ENCODE measurements around the gene COQ9.
"Not testable (repeated sequence)": the region's sequence is repeated elsewhere in the genome, so short reads cannot be mapped to it uniquely, and the experiment has no call there.

COQ9 gene

GRCh38 chr16:57426356-57426755 lies 20.9 kb upstream of the COQ9 start:
- DNase-seq (ENCODE audit: low read depth in 2 of 2), result no peak

- DNase-seq (ENCODE audit: low read depth in 2 of 2), result no peak
Measured at GRCh38 chr16:57427307-57427706, 20.0 kb upstream of the COQ9 start.

GRCh38 chr16:57427824-57428223 lies 19.5 kb upstream of the COQ9 start:
- no peak for DNase-seq (ENCODE audit: low read depth in 2 of 2)

- DNase-seq (ENCODE audit: low read depth in 2 of 2), result no peak
Measured at GRCh38 chr16:57430955-57431354, 16.3 kb upstream of the COQ9 start.

- no peak for DNase-seq (ENCODE audit: low read depth in 2 of 2)
Measured at GRCh38 chr16:57432505-57432904, 14.8 kb upstream of the COQ9 start.

GRCh38 chr16:57432989-57433388 lies 14.3 kb upstream of the COQ9 start:
- DNase-seq (ENCODE audit: low read depth in 2 of 2), result no peak

GRCh38 chr16:57434003-57434402 lies 13.3 kb upstream of the COQ9 start:
- no peak for DNase-seq (ENCODE audit: low read depth in 2 of 2)

- DNase-seq (ENCODE audit: low read depth in 2 of 2), result no peak
Measured at GRCh38 chr16:57435838-57436237, 11.4 kb upstream of the COQ9 start.

- DNase-seq (ENCODE audit: low read depth in 2 of 2), result not testable (repeated sequence)
Measured at GRCh38 chr16:57439947-57440346, 7.3 kb upstream of the COQ9 start.

GRCh38 chr16:57440551-57440950 lies 6.7 kb upstream of the COQ9 start:
- DNase-seq (ENCODE audit: low read depth in 2 of 2), result not testable (repeated sequence)

- no peak for DNase-seq (ENCODE audit: low read depth in 2 of 2)
Measured at GRCh38 chr16:57444711-57445110, 2.6 kb upstream of the COQ9 start.

- no peak for DNase-seq (ENCODE audit: low read depth in 2 of 2)
Measured at GRCh38 chr16:57445510-57445909, 1.8 kb upstream of the COQ9 start.

GRCh38 chr16:57446531-57447185 lies 621 bp upstream of the COQ9 start:
- no peak for DNase-seq (ENCODE audit: low read depth in 2 of 2)

- DNase-seq (ENCODE audit: low read depth in 2 of 2), result no peak
Measured at GRCh38 chr16:57452021-57452420, 4.7 kb downstream of the COQ9 start.

- peak; percentile 55 for DNase-seq (ENCODE audit: low read depth in 2 of 2)
Measured at GRCh38 chr16:57462209-57462977, 15.1 kb downstream of the COQ9 start, which contains the start of gene POLR2C. POLR2C (plus strand) TSS chr16:57462679; CDS start chr16:57462725, 46 bp downstream.

GRCh38 chr16:57462978-57463362 lies 15.7 kb downstream of the COQ9 start:
- DNase-seq (ENCODE audit: low read depth in 2 of 2), result no peak

GRCh38 chr16:57464523-57464922 lies 17.2 kb downstream of the COQ9 start:
- DNase-seq (ENCODE audit: low read depth in 2 of 2), result no peak

GRCh38 chr16:57468346-57468745 lies 21.1 kb downstream of the COQ9 start:
- no peak for DNase-seq (ENCODE audit: low read depth in 2 of 2)

- DNase-seq (ENCODE audit: low read depth in 2 of 2), result no peak
Measured at GRCh38 chr16:57469046-57469445, 21.8 kb downstream of the COQ9 start.

GRCh38 chr16:57469917-57470470 lies 22.7 kb downstream of the COQ9 start:
- DNase-seq (ENCODE audit: low read depth in 2 of 2), result no peak

- no peak for DNase-seq (ENCODE audit: low read depth in 2 of 2)
Measured at GRCh38 chr16:57470711-57471110, 23.4 kb downstream of the COQ9 start.

GRCh38 chr16:57471209-57471608 lies 23.9 kb downstream of the COQ9 start:
- DNase-seq (ENCODE audit: low read depth in 2 of 2), result no peak
